Naive B cell (primary cell): ENCODE data around the gene ACO2. TPM values are rescaled to one million over a fixed set of nuclear protein-coding genes. Genes with fewer than 3 reads are reported as not detected.
A peak's percentile ranks its signal among the peaks of the same experiment; 100 is the strongest.

Source experiments
- ATAC-seq, 2 donors: fragments of 150-1000 bp; cut with Tn5 transposase; 2 replicates each; pipeline ENCODE4 v1.10.0; 2021; ENCODE audit warnings: low read depth in 2 of 2, mild to moderate bottlenecking in 2 of 2, moderate library complexity in 2 of 2
- DNase-seq: peaks from one replicate; pipeline ENCODE4 v3.0.0; 2022
- H3K27ac Mint-ChIP-seq, 6 donors: one replicate each; pipeline ENCODE4 v1.8.0; 2020 to 2022; ENCODE audit warnings: mild to moderate bottlenecking in 6 of 6, mixed read lengths in 6 of 6, moderate library complexity in 5 of 6, inconsistent platforms in 2 of 6
- H3K27me3 Mint-ChIP-seq, 3 donors: one replicate each; pipeline ENCODE4 v1.8.0; 2021 to 2022; ENCODE audit warnings: mixed read lengths in 3 of 3, mild to moderate bottlenecking in 1 of 3
- H3K36me3 Mint-ChIP-seq, 2 donors: one replicate each; pipeline ENCODE4 v1.8.0; 2020 to 2022; ENCODE audit warnings: mixed read lengths in 2 of 2, inconsistent platforms in 1 of 2, mild to moderate bottlenecking in 1 of 2
- H3K4me1 Mint-ChIP-seq, 3 donors: one replicate each; pipeline ENCODE4 v1.8.0; 2020 to 2022; ENCODE audit warnings: mixed read lengths in 3 of 3, inconsistent platforms in 1 of 3, mild to moderate bottlenecking in 1 of 3, moderate library complexity in 1 of 3
- H3K4me3 Mint-ChIP-seq, 8 donors: one replicate each; pipeline ENCODE4 v1.8.0; 2020 to 2022; ENCODE audit warnings: mild to moderate bottlenecking in 8 of 8, mixed read lengths in 8 of 8, moderate library complexity in 8 of 8, inconsistent platforms in 2 of 8
- H3K9me3 Mint-ChIP-seq, 7 donors: one replicate each; pipeline ENCODE4 v1.8.0; 2020 to 2022; ENCODE audit warnings: mixed read lengths in 7 of 7, mild to moderate bottlenecking in 5 of 7, inconsistent platforms in 2 of 7, moderate library complexity in 1 of 7
- polyA plus RNA-seq, 6 donors: library from polyadenylated mRNA; unstranded; fragments of 300-500 nt; fragmentation: Illumina TruSeq; gene quantifications; one replicate each; pipeline ENCODE4 v1.2.3, GENCODE V29; 2021; ENCODE audit warnings: low read depth in 6 of 6

ACO2 gene
- polyA plus RNA-seq, 6 donors from 2014 or later = 88.9 to 124 (median 106) TPM

GRCh38 chr22:41487037-41487935 is 18.4 kb downstream of the ACO2 start:
- no peaks in the 10 kb centered on the region for H3K36me3 Mint-ChIP-seq
- no peak for DNase-seq
- ATAC-seq = no peak
- H3K4me1 Mint-ChIP-seq = peaks cover 56 to 85% (median 73%) of the 10 kb centered on the region in 3 donors
- H3K27ac Mint-ChIP-seq = peak overlapping the region in 5 of 6 donors; percentile 21 to 87 (median 72)
- no peaks in the 10 kb centered on the region for H3K9me3 Mint-ChIP-seq
- H3K4me3 Mint-ChIP-seq = peak overlapping the region in 1 of 8 donors; percentile 12
- H3K27me3 Mint-ChIP-seq = no peaks in the 10 kb centered on the region

GRCh38 chr22:41488076-41488475 is 19.2 kb downstream of the ACO2 start:
- H3K4me3 Mint-ChIP-seq = peak overlapping the region in 2 of 8 donors; percentile 8 to 12
- peak overlapping the region in 3 of 6 donors; percentile 38 to 80 (median 48) for H3K27ac Mint-ChIP-seq
- H3K4me1 Mint-ChIP-seq = peaks cover 49 to 82% (median 66%) of the 10 kb centered on the region in 3 donors

GRCh38 chr22:41488596-41489385 is 19.9 kb downstream of the ACO2 start:
- H3K27me3 Mint-ChIP-seq = no peaks in the 10 kb centered on the region
- no peaks in the 10 kb centered on the region for H3K9me3 Mint-ChIP-seq
- no peaks in the 10 kb centered on the region for H3K36me3 Mint-ChIP-seq
- DNase-seq (no peak), ATAC-seq (no peak)
- peaks cover 46 to 79% (median 63%) of the 10 kb centered on the region in 3 donors for H3K4me1 Mint-ChIP-seq
- peak overlapping the region in 4 of 6 donors; percentile 16 to 80 (median 46) for H3K27ac Mint-ChIP-seq
- H3K4me3 Mint-ChIP-seq = no peak overlapping the region

More at GRCh38 chr22:41488076-41488475, 19.2 kb downstream of the ACO2 start:
- Mint-ChIP-seq H3K36me3 (no peaks in the 10 kb centered on the region), H3K9me3 (no peaks in the 10 kb centered on the region), H3K27me3 (no peaks in the 10 kb centered on the region)
- ATAC-seq = no peak
- DNase-seq = no peak

GRCh38 chr22:41491374-41492100 is 22.6 kb downstream of the ACO2 start:
- DNase-seq = no peak
- Mint-ChIP-seq H3K4me3 (no peak overlapping the region), H3K27me3 (no peaks in the 10 kb centered on the region), H3K36me3 (no peaks in the 10 kb centered on the region), H3K9me3 (no peaks in the 10 kb centered on the region), H3K4me1 (peaks cover 36 to 59% (median 47%) of the 10 kb centered on the region in 3 donors), H3K27ac (peak overlapping the region in 3 of 6 donors; percentile 40 to 74 (median 66))
- ATAC-seq = no peak

GRCh38 chr22:41498303-41498835 is 29.5 kb downstream of the ACO2 start:
- H3K36me3 Mint-ChIP-seq = no peaks in the 10 kb centered on the region
- DNase-seq = no peak

GRCh38 chr22:41499624-41500280 is 30.8 kb downstream of the ACO2 start:
- ATAC-seq = no peak

More at GRCh38 chr22:41498303-41498835, 29.5 kb downstream of the ACO2 start:
- Mint-ChIP-seq H3K9me3 (no peaks in the 10 kb centered on the region), H3K4me3 (no peak overlapping the region), H3K27ac (peak overlapping the region in 1 of 6 donors; percentile 28), H3K4me1 (peaks cover 9 to 33% (median 28%) of the 10 kb centered on the region in 3 donors), H3K27me3 (no peaks in the 10 kb centered on the region)
- no peak for ATAC-seq

GRCh38 chr22:41500303-41500702 is 31.4 kb downstream of the ACO2 start:
- Mint-ChIP-seq H3K4me1 (peaks cover 9 to 30% (median 28%) of the 10 kb centered on the region in 3 donors), H3K36me3 (no peaks in the 10 kb centered on the region), H3K27ac (peak overlapping the region in 2 of 6 donors; percentile 47 to 86), H3K9me3 (no peaks in the 10 kb centered on the region), H3K27me3 (no peaks in the 10 kb centered on the region), H3K4me3 (no peak overlapping the region)
- no peak for DNase-seq
- ATAC-seq = peak in 1 of 2 donors; percentile 24

More at GRCh38 chr22:41499624-41500280, 30.8 kb downstream of the ACO2 start:
- H3K27me3 Mint-ChIP-seq = no peaks in the 10 kb centered on the region
- no peak for DNase-seq
- peak overlapping the region in 2 of 6 donors; percentile 60 to 90 for H3K27ac Mint-ChIP-seq
- no peaks in the 10 kb centered on the region for H3K9me3 Mint-ChIP-seq
- no peaks in the 10 kb centered on the region for H3K36me3 Mint-ChIP-seq
- H3K4me1 Mint-ChIP-seq = peaks cover 9 to 30% (median 28%) of the 10 kb centered on the region in 3 donors
- no peak overlapping the region for H3K4me3 Mint-ChIP-seq

GRCh38 chr22:41501209-41501608 is 32.3 kb downstream of the ACO2 start:
- H3K27ac Mint-ChIP-seq = peak overlapping the region in 4 of 6 donors; percentile 2 to 72 (median 57)
- no peaks in the 10 kb centered on the region for H3K27me3 Mint-ChIP-seq
- H3K9me3 Mint-ChIP-seq = no peaks in the 10 kb centered on the region
- no peaks in the 10 kb centered on the region for H3K36me3 Mint-ChIP-seq
- DNase-seq (peak; percentile 45), ATAC-seq (peak; percentile 91 to 97)
- peaks cover 9 to 30% (median 24%) of the 10 kb centered on the region in 3 donors for H3K4me1 Mint-ChIP-seq
- H3K4me3 Mint-ChIP-seq = peak overlapping the region in 3 of 8 donors; percentile 2 to 51 (median 11)

GRCh38 chr22:41504397-41504796 is 35.5 kb downstream of the ACO2 start:
- Mint-ChIP-seq H3K27ac (peak overlapping the region in 2 of 6 donors; percentile 16 to 19), H3K4me1 (peaks cover 16 to 32% (median 22%) of the 10 kb centered on the region in 3 donors), H3K9me3 (no peaks in the 10 kb centered on the region), H3K4me3 (no peak overlapping the region), H3K27me3 (no peaks in the 10 kb centered on the region), H3K36me3 (peaks cover 0 to 14% of the 10 kb centered on the region in 2 donors)
- DNase-seq (no peak), ATAC-seq (peak in 1 of 2 donors; percentile 44)

GRCh38 chr22:41504816-41505215 is 35.9 kb downstream of the ACO2 start:
- peaks cover 0 to 18% of the 10 kb centered on the region in 2 donors for H3K36me3 Mint-ChIP-seq
- DNase-seq (no peak), ATAC-seq (no peak)
- no peaks in the 10 kb centered on the region for H3K27me3 Mint-ChIP-seq
- peaks cover 18 to 30% (median 19%) of the 10 kb centered on the region in 3 donors for H3K4me1 Mint-ChIP-seq
- H3K27ac Mint-ChIP-seq = peak overlapping the region in 1 of 6 donors; percentile 52
- no peaks in the 10 kb centered on the region for H3K9me3 Mint-ChIP-seq
- no peak overlapping the region for H3K4me3 Mint-ChIP-seq

GRCh38 chr22:41505511-41506220 is 36.7 kb downstream of the ACO2 start:
- H3K4me3 Mint-ChIP-seq = no peak overlapping the region
- DNase-seq (no peak), ATAC-seq (no peak)
- peaks cover 0 to 19% of the 10 kb centered on the region in 2 donors for H3K36me3 Mint-ChIP-seq
- H3K4me1 Mint-ChIP-seq = peaks cover 17 to 30% (median 18%) of the 10 kb centered on the region in 3 donors
- H3K9me3 Mint-ChIP-seq = no peaks in the 10 kb centered on the region
- H3K27me3 Mint-ChIP-seq = no peaks in the 10 kb centered on the region
- H3K27ac Mint-ChIP-seq = peak overlapping the region in 1 of 6 donors; percentile 57
